ENCODE results near the gene FAM222A.

DNA sequence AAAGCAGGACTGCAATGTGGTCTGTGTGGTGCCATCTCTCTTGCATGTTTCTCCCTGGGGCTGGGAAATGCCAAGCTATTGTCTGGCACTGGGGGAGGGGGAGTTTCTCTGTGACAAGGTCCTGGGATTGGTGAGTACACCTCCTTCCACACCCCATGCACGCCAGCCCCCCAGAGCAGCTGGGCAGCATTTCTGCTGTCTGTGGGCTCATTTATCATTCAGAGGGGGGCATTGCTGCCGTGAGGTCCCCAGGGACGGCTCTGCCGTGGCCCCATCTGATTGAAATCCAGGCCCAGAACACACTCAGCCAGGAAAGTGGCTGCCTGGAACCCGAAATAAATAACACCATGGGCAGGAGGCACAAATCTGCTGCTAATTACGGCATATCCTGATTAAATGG, 12.6 kb upstream of the FAM222A start:
- no peak for TF ChIP-seq POLR2AphosphoS5 (IDR thresholded peaks at IDR 0.05; ENCODE audit: borderline replicate concordance, low read depth, low read length)
- TF ChIP-seq FOXP2 (optimal IDR thresholded peaks at IDR 0.05; ENCODE audit: control extremely low read depth, extremely low read length, insufficient read depth), result no peak
